Dendritic cell treated with granulocyte-macrophage colony-stimulating factor and Interleukin-4, amounts not matched to agents 40 ng/mL and 50 ng/mL, for 4 days (primary cell): Measurements from ENCODE around the gene MATN3.
"Not testable (repeated sequence)": the region's sequence is repeated elsewhere in the genome, so short reads cannot be mapped to it uniquely, and the experiment has no call there.

Experiments
- H3K27ac Mint-ChIP-seq: one replicate; pipeline ENCODE4 v1.8.0; 2022; ENCODE audit warnings: mild to moderate bottlenecking, mixed read lengths
- H3K27me3 Mint-ChIP-seq: one replicate; pipeline ENCODE4 v1.8.0; 2022; ENCODE audit warnings: mild to moderate bottlenecking, mixed read lengths
- H3K36me3 Mint-ChIP-seq: one replicate; pipeline ENCODE4 v1.8.0; 2022; ENCODE audit warnings: low read depth, mixed read lengths
- H3K4me1 Mint-ChIP-seq: one replicate; pipeline ENCODE4 v1.8.0; 2022; ENCODE audit warnings: low read depth, mixed read lengths
- H3K4me3 Mint-ChIP-seq: one replicate; pipeline ENCODE4 v1.8.0; 2022; ENCODE audit warnings: mild to moderate bottlenecking, moderate library complexity, mixed read lengths
- H3K9me3 Mint-ChIP-seq: one replicate; pipeline ENCODE4 v1.8.0; 2022; ENCODE audit warnings: mixed read lengths
- intact Hi-C: fragments of 100-400 bp; cut with micrococcal nuclease; formaldehyde crosslinking; loops from one replicate; pipeline ENCODE4 v1.15.0; 2022

MATN3 gene

GRCh38 chr2:20049637-20050036, 37.2 kb upstream of the MATN3 start:
- Mint-ChIP-seq H3K4me3 (no peak overlapping the region), H3K9me3 (no peaks in the 10 kb centered on the region), H3K36me3 (peaks cover 16% of the 10 kb centered on the region), H3K4me1 (peaks cover 39% of the 10 kb centered on the region), H3K27ac (no peak overlapping the region), H3K27me3 (peaks cover 3% of the 10 kb centered on the region)
- intact Hi-C loops = loop anchor here (2.0 kb wide), 1 partner anchor 59 kb away; the partner anchor contains the start of gene WDR35

DNA sequence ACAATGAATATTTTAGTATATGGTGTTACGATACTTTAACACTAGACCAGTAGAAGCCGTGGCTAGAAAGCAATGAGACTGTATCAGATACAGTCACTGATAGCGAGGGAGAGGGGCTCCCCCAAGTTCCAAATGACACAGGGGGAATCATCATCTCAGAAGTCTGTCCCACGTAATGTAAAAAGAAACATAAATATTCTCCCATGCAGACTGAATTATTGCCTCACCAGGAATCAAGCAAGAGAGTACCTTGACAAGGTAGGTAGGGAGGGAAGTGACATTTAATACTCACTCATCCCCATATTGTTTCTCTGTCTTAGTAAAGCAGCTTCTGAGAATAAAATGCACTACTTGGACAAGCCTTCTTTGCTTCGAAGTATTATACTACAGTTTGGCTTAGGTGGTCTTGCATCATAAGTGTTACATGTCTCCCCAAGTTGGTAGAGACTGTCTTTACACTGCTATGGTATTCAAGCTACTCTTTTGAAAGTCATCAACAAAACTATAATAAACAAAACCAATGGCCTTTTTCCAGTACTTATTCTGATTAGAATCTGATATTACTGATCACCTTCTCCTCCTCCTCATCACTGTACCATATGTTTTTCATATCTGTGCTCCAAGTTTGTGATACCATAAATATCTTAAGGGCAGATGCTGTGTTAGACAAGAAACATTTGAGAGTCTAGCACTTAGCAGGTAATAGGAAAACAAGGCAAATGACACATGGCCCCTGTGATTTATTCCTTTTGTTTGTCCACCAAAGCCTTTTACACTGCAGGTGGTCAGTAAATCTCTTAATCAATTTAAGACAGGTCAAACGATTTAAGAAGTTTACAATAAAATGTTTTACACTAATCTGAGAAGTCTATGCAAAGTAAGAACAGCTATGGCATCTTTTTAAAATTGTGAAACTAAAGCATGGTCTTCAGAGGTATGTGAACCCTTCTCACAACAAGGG, 36.3 kb upstream of the MATN3 start:
- Mint-ChIP-seq H3K27ac (no peak overlapping the region), H3K27me3 (no peaks in the 10 kb centered on the region), H3K36me3 (peaks cover 19% of the 10 kb centered on the region), H3K4me1 (peaks cover 42% of the 10 kb centered on the region), H3K4me3 (no peak overlapping the region), H3K9me3 (no peaks in the 10 kb centered on the region)
- intact Hi-C loops = no loop called here

DNA sequence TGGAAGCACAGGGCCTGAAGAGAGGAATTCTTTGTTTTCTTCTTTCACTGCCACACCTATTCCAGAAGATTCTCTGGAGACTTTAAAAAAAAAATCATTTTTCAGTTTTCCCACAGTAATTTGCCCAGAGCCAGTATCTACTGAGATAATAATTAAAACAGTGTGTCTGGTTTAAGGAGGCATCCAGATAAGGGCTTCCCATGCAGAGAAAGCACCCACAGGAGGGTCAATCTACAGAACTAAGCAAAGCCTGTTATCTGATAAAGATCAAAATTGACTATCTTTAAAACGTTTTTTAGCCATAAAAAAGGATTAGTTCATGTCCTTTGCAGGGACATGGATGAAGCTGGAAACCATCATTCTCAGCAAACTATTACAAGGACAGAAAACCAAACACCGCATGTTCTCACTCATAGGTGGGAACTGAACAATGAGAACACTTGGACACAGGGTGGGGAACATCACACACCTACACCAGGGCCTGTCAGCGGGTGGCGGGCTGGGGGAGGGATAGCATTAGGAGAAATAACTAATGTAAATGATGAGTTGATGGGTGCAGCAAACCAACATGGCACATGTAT, 33.3 kb upstream of the MATN3 start:
- H3K9me3 Mint-ChIP-seq, H3K4me3 Mint-ChIP-seq, intact Hi-C loops, H3K27me3 Mint-ChIP-seq, H3K27ac Mint-ChIP-seq: not testable (repeated sequence)
- H3K4me1 Mint-ChIP-seq = peaks cover 59% of the 10 kb centered on the region
- peaks cover 33% of the 10 kb centered on the region for H3K36me3 Mint-ChIP-seq

DNA sequence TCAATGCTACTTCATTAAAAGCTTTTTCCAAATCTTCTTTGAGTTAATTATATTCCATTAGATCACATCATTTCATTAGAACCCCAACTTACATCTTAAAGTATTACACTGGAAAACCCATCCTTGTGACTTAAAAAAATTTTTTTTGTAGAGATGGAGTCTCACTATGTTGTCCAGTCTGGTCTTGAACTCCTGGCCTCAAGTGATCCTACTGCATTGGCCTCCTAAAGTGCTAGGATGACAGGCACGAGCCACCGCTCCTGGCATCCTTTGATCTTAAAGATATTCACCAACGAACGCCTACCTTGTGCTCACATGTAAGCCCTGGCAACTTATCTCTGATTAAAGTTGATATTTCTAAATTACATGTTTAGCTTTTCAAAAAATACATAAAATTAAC, 32.3 kb upstream of the MATN3 start:
- Mint-ChIP-seq H3K36me3 (peaks cover 44% of the 10 kb centered on the region), H3K27me3 (no peaks in the 10 kb centered on the region), H3K4me3 (no peak overlapping the region), H3K9me3 (no peaks in the 10 kb centered on the region), H3K4me1 (peaks cover 56% of the 10 kb centered on the region), H3K27ac (no peak overlapping the region)
- intact Hi-C loops = no loop called here

DNA sequence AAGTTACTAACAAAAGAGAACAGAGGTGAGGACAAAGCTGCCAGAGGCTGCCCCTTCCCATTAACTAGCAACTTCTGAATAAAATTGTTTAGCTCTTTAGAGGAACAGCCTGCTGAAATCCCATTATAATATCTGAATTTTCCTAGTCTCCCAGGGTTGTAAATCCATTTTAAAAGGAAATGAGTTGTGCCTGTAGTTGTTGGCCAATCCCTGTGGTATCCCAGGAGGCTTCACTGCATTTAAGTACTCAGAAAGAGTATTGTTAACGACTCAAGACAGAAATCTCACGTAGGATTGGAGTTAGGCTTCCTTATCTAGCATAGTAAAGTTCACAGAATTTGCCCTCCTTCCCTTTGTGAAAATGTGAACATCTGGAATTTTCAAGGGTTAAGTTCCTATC, 30.1 kb upstream of the MATN3 start:
- Mint-ChIP-seq H3K9me3 (no peaks in the 10 kb centered on the region), H3K4me3 (no peak overlapping the region), H3K36me3 (peaks cover 66% of the 10 kb centered on the region), H3K27ac (no peak overlapping the region), H3K4me1 (peaks cover 45% of the 10 kb centered on the region), H3K27me3 (no peaks in the 10 kb centered on the region)
- intact Hi-C loops = no loop called here

- Mint-ChIP-seq H3K27me3 (no peaks in the 10 kb centered on the region), H3K4me1 (peaks cover 46% of the 10 kb centered on the region), H3K9me3 (no peaks in the 10 kb centered on the region), H3K27ac (no peak overlapping the region), H3K36me3 (peaks cover 74% of the 10 kb centered on the region), H3K4me3 (no peak overlapping the region)
- intact Hi-C loops = no loop called here
These were observed 28.2 kb upstream of the MATN3 start for GRCh38 chr2:20040489-20041172.

DNA sequence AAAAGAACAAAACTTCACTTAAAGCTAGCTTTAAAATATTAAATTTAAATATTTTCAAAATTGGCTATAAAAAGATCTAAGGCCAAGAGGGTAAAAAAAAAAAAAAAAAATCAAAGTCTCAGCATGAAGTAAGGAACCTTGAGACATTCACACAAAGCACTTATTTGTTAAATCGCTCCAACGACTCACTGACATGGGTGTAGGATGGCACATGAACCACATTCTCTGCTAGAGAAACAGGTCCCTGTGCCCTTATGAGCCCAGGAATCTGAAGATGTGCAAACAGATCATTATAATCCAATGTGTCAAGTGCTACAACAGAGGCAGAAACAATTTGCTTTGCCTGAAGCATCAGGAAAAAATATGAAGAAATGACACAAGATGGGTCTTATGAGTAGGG, 25.2 kb upstream of the MATN3 start:
- Mint-ChIP-seq H3K4me1 (peaks cover 37% of the 10 kb centered on the region), H3K27me3 (no peaks in the 10 kb centered on the region), H3K4me3 (no peak overlapping the region), H3K27ac (no peak overlapping the region), H3K36me3 (peaks cover 96% of the 10 kb centered on the region), H3K9me3 (no peaks in the 10 kb centered on the region)
- intact Hi-C loops = no loop called here

- Mint-ChIP-seq H3K36me3 (peaks cover 100% of the 10 kb centered on the region), H3K4me3 (no peak overlapping the region), H3K27ac (peak overlapping the region; percentile 8), H3K4me1 (peaks cover 23% of the 10 kb centered on the region), H3K9me3 (no peaks in the 10 kb centered on the region), H3K27me3 (no peaks in the 10 kb centered on the region)
- intact Hi-C loops = no loop called here
These were observed 23.6 kb upstream of the MATN3 start for GRCh38 chr2:20035955-20036666.

DNA sequence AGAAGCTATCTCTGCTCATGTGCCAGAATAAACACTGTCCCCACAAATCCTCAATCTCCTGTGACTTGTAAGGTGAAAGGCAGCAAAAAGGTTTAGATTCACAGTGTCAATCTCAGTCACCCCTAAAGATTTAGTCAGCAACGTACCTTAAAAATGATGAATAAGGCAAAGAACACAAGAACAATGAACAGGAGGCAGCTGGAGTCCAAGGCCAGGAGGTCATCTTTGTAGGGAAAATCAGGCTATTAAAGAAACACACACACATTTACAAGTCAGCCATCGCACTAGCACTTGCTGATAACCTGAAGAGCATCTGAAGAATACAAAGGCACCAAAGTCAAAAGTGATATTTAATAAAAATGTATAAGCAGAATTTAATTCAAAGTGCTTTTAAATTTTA, 22.4 kb upstream of the MATN3 start:
- Mint-ChIP-seq H3K27me3 (no peaks in the 10 kb centered on the region), H3K27ac (no peak overlapping the region), H3K9me3 (no peaks in the 10 kb centered on the region), H3K4me1 (peaks cover 23% of the 10 kb centered on the region), H3K36me3 (peaks cover 100% of the 10 kb centered on the region), H3K4me3 (no peak overlapping the region)
- intact Hi-C loops = no loop called here

DNA sequence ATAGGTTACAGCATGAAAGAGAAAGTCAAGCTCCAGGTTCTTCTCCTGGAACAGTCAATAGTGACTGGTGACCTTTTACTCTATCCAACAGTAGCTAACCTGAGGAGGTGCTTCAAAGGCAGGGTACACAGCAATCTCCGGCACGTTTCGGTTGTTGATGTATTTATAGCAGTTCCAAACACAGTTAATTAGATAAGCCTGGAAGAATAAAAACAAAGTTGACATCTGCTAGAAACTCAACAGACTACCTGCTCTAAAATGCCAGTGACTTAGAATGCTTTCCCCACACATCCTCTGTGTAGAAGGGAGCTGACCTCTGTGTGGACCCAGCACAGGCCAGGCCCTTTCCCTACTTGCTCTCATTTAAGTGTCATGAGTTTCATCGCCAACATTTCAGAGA, 21.8 kb upstream of the MATN3 start:
- Mint-ChIP-seq H3K4me3 (no peak overlapping the region), H3K36me3 (peaks cover 100% of the 10 kb centered on the region), H3K27ac (peak overlapping the region; percentile 26), H3K9me3 (no peaks in the 10 kb centered on the region), H3K4me1 (peaks cover 23% of the 10 kb centered on the region), H3K27me3 (no peaks in the 10 kb centered on the region)
- intact Hi-C loops = no loop called here

GRCh38 chr2:20033322-20033721, 20.9 kb upstream of the MATN3 start:
- intact Hi-C loops = no loop called here
- no peaks in the 10 kb centered on the region for H3K27me3 Mint-ChIP-seq
- peaks cover 22% of the 10 kb centered on the region for H3K4me1 Mint-ChIP-seq
- no peaks in the 10 kb centered on the region for H3K9me3 Mint-ChIP-seq
- no peak overlapping the region for H3K27ac Mint-ChIP-seq
- H3K4me3 Mint-ChIP-seq = no peak overlapping the region
- H3K36me3 Mint-ChIP-seq = peaks cover 100% of the 10 kb centered on the region

DNA sequence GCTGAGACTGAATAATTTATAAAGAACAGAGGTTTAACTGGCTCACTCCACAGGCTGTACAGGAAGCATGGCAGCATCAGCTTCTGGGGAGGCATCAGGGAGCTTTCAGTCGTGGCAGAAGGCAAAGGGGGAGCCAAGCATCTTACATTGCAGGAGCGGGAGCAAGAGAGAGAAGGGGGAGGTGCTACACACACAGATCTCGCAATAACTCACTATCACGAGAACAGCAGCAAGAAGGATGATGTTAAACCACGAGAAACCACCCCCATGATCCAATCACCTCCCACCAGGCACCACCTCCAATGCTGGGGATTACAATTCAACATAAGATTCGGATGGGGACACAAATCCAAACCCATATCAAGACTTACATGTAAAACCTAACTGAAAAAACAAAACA, 17.8 kb upstream of the MATN3 start:
- Mint-ChIP-seq H3K4me1 (no peaks in the 10 kb centered on the region), H3K27me3 (no peaks in the 10 kb centered on the region), H3K27ac (no peak overlapping the region), H3K4me3 (no peak overlapping the region), H3K9me3 (no peaks in the 10 kb centered on the region), H3K36me3 (peaks cover 83% of the 10 kb centered on the region)
- intact Hi-C loops = no loop called here

DNA sequence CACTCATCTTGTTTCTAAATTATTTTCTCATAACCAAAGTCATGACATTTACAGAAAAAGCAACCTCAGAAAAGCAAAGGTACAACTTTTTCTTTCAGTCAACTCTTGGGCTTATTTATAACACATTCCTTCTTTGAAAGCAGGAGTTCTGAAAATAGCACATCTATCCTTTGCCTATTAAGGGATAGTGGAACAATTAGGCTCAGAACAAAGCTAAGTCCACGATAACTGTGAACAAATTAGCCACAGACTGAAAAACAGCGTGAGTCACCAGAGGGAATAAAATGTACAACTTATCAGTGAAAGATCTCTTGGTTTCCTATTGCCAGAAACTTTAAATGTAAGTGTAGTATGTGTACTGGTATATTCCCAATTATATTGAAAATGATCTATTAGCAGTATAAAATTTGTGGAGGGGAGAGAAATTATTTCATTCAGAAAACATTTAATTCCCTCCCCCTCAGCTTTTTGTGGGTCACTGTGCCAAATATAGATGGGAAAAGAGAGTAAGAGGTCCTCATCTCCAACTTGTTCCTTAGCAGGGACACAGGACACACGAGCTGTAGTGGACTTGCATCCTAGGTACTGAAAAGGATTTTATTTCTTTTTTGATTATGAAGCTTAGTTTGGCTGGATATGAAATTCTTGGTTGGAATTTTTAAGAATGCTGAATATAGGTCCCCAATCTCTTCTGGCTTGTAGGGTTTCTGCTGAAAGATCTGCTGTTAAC, 15.4 kb upstream of the MATN3 start:
- peaks cover 74% of the 10 kb centered on the region for H3K36me3 Mint-ChIP-seq
- intact Hi-C loops = no loop called here
- no peaks in the 10 kb centered on the region for H3K27me3 Mint-ChIP-seq
- H3K9me3 Mint-ChIP-seq = peaks cover 4% of the 10 kb centered on the region
- no peak overlapping the region for H3K27ac Mint-ChIP-seq
- peaks cover 7% of the 10 kb centered on the region for H3K4me1 Mint-ChIP-seq
- no peak overlapping the region for H3K4me3 Mint-ChIP-seq
